ENCODE results near the gene MCM9.
A peak's percentile ranks its signal among the peaks of the same experiment; 100 is the strongest.

The MCM9 gene

DNA sequence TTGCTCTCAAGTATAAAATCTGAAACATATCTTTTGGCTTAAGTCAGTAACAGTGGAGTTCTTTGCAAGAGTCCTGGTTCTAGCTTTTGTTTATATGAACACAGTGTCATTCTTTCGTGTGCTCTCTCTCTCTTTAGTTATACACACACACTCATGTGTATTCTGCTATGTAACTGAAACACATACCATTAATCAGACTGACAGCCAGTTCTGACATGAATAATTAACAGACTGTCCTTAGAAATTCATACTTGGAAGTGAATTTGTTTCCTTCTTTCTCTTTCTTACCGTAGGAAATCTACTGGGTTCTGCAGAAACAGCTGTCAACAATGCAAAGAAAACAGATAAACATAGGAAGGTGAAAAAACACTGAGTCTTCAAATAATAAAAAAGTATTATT lies 2.5 kb downstream of the MCM9 start:
- no peak for DNase-seq (ENCODE audit: low read depth)

DNA sequence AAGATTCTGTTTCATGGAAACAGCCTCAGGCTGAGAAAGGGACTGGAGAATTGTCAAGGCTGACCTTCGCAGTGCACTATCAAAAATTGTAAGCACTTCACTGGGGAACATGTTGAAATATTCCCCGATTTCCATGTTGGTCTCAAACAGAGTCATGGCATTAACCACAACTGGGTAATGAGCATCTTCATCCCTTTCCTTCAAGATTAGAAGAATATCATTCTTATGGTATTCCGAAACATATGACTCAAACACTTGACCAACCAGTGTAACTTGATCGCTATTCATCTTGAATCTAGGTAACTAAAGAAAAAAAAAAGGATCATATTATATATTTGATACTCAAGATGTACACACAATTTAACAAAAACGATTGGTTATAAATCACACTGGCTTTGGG lies 3.5 kb downstream of the MCM9 start:
- DNase-seq (ENCODE audit: low read depth), result no peak

DNA sequence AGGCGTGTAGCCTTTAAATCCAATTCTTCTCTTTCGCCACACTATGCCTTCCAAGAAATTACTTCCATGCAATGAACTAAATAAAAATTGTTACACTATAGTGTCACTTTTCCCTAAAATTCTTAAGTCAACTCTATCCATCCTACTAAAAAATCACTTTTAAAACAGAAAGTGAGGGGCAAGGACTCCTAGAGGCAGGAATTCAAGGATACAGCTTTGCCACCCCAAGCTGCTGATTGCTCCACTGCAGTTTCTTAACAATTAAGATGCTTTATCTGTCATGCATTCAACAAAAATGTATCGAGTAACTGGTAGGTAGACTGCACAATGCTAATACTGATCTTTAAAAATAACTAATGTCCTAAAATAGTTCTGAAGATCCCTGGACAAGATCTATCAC lies 4.3 kb downstream of the MCM9 start:
- DNase-seq (ENCODE audit: low read depth), result no peak

DNA sequence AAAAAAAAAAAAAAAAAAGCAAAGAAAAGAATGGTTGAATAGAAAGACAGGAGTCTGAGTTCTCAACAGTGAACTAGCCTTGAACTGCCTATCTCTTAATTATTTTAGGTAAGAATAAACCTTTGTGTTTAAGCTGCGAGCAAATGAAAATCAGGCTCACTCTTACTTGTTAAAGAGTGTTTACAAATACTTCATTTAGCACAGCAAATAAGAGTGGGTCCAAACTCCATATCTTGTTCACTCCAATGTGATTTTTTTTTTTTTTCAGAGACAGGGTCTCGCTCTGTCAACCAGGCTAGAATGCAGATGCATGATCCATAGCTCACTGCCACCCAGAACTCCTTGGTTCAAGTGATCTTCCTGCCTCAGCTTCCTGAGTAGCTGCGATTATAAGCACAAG lies 11.9 kb downstream of the MCM9 start:
- DNase-seq (ENCODE audit: low read depth), result no peak

DNA sequence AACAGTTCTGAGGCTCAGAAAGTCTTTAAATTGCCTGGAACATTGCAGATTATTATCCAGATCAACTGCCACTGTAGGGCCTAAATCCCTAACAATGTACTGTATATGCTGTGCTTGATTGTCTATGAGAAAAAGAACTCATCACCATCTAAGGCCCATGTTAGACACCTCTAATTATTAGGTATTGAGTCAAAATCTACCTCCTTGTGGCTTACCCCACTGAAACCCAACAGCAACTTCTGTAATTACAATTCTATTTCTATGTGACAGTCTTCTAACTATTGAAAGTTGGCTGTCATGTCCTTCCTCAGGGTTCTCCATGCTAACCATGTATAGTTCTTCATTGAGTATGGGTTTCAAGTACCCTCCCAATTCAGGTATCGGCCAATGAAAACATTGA lies 13.9 kb downstream of the MCM9 start:
- no peak for DNase-seq (ENCODE audit: low read depth)

DNA sequence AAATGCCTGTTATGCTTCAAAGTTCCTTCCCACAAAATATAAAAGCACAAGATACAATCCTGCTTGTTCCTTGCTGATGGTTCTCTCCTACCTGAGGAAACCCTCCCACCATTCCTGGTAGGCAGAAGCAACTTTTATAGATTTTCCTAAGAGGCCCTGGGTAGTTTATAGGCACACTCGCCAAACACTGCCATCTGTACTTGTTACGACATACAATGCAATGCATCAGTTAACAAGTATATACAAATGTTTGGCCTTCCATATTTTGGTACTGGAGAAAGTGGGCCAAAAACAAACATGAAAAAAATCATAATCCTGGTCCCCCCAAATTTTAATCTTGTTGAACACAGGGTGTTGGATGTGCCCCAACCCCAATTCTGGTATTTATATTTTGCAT lies 16.6 kb downstream of the MCM9 start:
- DNase-seq (ENCODE audit: low read depth), result no peak

DNA sequence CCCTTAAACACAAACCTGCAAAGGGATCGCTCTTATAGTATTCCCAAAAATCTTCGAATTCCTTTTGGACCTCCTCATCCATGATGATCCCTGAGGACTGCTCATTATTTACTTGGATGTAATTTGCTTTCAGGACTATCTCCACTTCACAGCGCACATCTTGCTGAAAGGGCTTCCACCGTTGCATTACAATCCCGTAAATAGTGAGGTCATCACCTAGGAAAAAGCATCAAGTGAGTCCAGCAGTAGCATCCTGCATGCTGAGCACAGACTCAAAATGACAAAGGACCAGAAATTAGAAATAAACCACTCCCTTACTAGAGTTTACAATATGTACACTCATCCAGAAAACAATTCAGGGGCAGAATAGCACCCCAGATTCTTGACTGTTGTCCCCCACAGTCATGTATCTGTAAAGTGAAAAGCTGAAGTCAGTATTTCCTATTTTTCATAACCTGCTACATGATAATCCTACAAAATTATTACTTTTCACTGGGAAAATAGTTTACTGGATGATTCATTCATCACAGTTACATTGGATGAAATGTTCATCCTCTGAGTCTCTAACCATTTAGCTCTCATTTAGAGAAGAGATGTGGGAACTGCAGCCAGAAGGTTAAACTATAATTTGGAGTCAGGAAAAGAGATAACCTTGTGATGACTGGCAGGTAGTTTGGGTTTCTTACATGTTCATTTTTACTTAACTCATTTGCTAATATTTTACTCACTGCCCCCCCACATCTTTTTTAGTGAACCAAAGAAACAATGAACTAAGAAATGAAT lies 17.2 kb downstream of the MCM9 start:
- DNase-seq (ENCODE audit: low read depth), result no peak

DNA sequence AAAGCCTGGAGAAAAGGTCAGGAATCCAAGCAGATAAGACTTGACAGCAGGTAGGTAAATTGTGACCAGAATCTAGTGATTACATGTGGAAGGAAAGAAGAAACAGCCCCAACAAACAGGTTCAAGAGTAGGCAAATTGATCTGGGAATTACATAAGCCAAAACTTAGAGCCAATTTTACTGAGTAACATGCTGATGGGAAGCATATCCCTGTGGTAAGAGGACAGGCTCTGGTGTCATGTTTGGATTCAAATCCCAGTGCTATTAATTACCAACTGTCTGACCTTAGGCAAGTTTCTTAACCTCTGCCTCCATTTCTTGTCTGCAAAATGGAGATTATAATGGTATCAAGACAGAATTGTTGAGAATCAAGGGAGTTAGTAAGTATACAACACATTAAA lies 20.4 kb downstream of the MCM9 start:
- DNase-seq (ENCODE audit: low read depth), result no peak

DNA sequence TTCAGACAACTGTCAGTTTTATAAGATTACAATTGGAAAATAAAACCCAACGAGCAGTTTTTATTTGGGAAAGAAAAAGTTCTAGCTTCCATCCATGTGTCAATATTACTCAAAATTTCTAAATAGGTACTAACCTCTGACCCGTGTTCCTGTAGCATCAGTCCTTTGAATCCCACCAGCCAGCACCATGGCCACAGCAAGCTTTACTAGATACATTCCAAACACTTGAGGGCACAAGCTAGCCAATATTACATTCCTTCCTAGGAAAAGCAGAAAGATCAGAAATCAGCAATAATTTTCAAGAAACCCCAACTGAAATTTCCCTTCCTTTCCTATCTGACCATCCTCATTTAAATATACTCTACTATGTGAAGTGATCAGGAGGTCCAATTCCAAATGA lies 21.8 kb downstream of the MCM9 start:
- DNase-seq (ENCODE audit: low read depth), result no peak

DNA sequence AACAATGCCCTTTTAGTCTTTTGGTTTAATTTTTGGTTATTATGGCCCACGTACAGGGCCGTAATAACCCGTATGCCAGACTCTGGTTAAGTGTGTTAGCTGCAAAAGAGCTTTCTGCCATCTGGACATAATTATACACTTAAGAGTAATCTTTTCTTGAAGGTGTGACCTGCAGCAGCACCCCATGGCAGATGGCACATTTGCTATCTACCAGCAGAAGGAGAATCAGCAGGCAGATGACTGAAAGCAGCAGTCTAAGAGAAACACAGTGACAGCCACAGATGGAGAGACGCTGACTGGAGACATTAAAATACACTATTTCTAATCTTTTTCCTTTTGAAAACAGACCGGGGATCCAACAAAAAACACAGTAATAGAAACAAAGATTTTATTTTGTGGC lies 22.3 kb downstream of the MCM9 start:
- DNase-seq (ENCODE audit: low read depth), result no peak

DNA sequence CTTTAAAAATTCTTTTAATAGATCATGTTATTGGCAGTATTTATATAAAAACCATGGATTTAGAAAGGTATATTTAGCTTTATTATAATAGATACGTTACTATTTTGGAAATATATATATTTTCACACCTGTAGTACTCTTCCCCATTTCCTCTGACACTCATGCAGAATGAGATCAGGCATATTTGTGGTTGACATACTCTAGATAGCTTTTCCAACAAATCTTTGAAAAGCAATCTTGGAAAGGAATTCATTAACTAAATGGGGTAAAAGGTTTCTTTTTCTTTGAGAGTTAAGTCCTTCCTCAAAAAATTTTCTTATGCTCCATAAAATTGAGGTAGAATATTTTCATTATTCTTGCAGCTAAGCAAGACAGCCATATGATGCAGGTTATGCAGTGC lies 26.5 kb downstream of the MCM9 start:
- DNase-seq (ENCODE audit: low read depth), result no peak

DNA sequence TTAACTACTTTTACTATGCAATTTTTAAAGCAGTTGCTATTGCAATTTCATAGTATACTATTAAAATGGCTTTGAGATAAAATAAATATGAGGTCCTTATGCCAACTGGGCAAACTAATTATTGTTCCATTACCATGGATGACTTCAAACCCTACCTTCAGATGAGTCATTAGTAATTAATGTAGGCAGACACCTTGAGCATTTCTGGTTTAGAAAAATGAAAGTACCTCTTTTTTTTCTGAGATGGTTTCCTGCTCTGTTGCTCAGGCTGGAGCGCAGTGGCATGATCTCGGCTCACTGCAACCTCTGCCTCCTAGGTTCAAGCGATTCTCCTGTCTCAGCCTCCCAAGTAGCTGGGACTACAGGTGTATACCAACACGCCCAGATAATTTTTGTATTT lies 29.1 kb downstream of the MCM9 start:
- DNase-seq (ENCODE audit: low read depth), result no peak

DNA sequence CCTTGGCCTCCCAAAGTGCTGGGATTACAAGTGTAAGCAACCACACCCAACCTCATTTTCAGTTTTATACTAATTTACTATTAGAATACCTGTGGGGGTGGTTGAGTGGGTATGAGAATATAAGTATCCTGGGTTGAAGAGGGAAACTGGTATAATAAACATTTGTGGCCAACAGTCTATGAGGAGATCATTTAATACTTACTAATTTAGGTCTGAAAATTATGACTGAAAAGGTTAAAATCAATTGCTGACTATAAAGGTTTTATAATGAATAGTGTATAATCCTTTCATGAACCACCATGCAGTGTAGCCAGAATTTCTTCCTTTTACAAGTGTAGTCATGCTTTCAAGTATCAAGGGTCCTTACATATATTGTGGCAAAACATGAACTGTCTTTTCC lies 29.9 kb downstream of the MCM9 start:
- no peak for DNase-seq (ENCODE audit: low read depth)

DNA sequence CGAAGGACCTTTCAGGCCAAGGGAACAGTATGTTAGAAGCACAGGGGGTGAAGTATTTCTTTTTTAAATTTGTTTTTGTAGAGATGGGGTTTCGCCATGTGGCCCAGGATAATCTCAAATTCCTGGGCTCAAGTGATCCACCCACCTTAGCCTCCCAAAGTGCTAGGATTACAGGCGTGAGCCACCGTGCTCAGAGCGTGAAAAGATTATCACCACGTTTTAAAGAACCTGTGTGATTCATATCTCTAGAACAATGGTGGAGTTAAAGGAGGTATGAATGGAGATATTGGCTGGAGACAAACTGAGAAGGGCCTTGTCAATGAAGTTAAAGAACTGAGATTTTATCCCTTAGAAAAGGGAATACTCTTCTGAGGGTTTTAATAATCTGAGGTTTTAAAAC lies 31.3 kb downstream of the MCM9 start:
- no peak for DNase-seq (ENCODE audit: low read depth)

DNA sequence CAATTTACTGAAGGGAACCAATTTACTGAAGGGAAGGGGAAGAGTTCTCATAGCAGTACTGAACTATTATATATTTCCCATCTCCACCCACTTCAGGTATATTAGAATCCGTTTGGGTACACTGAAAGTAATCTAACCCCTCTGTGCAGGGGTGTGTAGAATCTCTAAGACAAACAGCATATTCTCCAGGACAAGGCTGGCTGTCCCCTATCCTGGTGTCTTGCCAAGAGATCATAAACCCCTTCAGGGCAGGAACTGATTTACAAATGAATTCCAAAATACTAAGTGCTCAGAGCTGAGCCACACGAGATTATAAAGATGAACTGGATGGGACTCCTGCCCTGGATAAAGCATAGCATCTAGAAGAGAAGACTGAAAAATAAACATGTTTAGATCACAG lies 31.8 kb downstream of the MCM9 start:
- DNase-seq (ENCODE audit: low read depth), result no peak

DNA sequence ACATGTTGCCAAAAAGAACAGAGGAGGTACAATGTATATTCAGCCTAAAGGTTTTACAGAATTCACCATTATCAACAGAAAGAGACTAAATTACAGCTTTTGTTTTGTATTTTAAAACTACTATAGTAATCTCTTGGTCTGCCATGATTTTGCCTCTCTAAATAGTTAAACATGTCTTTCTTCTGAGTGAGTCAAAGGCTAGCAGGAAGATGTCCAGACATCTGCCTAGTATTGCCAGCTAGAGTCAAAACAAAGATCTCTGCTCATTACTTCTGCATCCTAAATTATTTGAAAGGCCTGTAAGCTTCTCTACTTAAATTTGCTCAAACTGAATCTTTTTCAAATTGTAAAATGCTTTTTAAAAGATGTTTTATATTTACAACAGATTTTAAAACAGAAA lies 32.2 kb downstream of the MCM9 start:
- DNase-seq (ENCODE audit: low read depth), result no peak

DNA sequence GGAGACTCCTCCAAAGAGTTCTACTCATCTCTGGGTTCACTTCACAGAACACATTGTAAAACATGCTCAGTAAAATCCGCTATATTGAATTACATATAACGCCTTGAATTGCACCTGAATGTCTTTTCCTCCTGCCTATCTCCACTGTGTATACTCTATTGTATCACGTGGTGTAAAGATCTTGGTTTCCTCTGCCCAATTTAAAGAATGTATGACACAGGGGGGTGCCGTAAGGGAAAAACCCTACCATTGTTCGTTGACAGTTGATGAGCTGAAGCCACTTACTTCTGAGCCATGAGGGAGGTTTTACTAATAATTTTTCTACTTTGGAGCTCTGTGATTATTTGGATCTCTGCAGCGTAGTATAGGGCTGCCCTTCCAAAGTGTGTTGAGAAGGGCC lies 35.0 kb downstream of the MCM9 start:
- no peak for DNase-seq (ENCODE audit: low read depth)

DNA sequence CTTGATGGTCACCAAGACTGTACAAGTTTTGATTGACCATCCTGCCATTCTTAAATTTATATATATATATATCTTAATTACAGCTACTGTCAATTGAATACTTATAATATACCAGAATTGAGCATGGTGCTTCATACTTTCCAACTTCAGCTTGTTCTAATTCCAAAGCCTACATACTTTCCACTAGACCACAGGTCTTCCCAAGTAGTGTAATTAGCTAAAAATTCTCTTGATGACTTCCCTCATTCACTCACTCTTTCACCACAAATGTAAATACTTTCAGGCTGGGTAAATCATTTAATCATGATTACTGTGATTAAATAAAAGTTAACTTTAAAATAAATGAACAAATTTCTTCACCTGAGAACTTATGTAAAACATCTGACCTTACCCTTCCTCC lies 37.6 kb downstream of the MCM9 start:
- DNase-seq (ENCODE audit: low read depth), result no peak

DNA sequence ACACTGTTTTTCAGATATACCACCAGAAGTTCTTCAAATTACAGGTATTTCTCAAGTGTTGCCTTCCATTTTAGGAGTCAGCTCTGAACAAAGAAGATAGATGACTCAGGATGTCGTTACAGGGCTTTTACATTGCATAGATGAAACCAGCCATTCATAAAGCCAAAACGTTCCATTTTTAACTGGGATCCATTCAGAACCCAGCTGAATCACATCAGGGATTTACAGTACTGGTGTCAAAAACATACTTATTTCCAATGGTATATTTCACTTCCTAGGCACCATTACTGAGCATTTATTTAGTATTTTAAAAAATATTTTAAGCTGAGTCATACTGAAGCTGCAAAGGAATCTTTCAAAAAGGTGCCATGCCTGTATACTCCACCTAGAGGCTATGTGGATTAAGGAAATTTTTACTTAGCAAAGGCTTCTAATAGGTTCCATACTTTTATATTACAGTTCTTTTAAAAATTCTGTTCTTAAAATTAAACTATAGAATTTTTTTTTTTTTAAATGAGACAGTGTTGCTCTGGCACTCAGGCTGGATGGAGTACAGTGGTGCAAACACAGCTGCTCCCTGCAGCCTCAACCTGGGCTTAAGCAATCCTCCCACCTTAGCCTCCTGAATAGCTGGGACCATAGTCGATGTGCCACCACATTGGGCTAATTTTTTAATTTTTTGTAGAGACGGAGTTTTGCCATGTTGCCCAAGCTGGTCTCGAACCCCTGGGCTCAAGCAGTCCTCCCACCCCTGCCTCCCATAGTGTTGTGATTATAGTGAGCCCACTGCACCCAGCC lies 38.4 kb downstream of the MCM9 start:
- DNase-seq (ENCODE audit: low read depth), result no peak

DNA sequence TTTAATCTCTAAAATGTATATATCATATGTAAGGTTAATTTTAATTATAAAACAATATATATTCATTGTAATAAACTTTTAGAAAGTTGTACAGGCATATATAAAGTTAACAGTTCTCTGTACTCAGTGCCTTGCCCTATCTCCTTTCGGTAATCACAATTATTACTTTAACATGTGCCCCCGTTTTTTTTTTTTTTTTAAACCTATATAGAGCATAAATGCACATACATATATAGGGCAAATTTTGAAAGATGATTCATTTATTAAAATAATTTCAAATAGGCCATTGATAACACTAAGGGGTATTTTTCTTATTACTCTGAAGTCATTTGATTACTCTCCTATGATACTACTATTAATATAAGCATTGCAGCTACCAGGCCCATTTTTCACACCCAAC lies 39.1 kb downstream of the MCM9 start:
- no peak for DNase-seq (ENCODE audit: low read depth)

DNA sequence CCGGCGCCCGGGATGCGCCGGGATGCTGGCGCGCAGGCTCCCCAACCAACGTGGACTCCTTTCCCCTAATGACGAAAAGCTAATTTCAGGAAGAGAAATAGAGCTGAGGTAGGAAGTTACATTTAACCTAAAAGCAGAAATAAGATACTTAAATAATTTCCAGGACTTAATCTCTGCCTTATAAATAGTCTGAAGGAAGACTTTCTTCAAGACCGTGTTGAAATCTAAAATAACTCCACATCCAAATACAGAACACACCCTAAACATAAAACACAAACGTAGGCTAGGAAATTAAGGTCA lies 39.7 kb downstream of the MCM9 start:
- DNase-seq (ENCODE audit: low read depth), result no peak

DNA sequence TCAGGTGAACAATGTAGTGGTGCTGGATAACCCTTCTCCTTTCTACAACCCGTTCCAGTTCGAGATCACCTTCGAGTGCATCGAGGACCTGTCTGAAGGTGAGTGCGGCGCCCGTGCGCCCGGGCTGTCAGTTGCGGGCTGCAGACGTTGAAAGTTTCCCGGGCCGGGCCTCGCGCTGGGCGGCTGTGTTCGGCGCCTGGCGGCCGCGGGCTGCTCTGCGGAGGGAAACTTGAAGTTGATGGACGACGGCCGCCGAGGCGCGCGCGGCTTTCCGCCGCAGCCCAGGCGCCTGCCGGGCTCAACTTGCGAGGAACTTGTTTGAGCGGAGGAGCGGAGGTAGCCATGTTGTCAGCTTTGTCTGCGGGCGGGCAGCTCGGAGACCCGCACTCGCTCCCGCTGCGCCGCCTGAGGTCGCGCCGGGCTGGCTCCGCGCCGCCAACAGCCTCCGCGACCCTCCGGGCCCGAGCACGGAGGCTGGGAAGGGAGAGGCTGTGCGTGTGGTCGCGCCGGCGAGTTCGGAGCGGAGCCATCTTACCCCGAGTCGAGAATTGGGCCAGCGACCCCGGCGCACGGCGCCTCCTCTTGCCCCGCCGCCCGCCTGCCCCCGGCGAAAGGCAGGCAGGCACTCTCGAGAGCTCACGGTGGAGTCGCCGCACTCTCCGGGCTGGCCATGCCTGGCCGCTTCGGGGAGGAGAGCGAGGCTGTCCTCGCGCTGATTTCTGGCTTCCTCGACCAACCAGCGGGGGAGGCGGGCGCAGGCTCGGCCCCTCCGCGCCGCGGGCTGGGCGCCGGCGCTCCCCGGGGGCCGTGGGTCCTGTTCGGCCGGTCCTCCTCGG lies 40.3 kb downstream of the MCM9 start:
- peak; percentile 55 for DNase-seq (ENCODE audit: low read depth)

DNA sequence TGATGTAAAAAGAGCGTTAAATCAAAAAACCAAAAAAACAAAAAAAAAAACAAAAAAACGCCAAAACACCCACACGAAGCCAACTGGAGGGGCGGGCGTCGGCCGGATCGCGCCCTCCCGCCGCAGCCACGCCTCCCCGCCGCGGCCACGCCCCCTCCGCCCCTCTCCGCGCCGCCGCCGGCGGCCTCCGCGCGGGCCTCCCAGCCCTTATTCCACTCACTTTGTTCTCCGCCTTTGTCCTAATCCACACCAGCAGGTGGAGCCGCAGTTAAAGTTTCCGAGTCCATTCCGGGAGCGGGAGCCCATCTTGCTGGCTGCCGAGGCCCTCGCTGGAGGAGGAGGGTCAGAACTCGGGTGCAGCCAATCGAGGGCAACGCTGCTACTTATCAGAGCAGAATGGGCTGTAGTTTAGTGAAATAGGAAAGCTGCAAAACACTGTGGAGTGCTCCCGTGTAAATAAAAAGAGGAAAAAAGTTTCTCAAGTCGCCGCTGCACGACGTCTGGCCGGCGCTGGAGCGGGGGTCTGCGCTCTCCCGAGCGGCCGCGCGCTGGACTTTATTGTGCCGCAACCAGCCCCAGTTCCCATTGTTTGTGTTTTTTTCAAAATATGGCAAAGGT lies 41.0 kb downstream of the MCM9 start, which contains the start of gene ASF1A:
Gene ASF1A (plus strand): TSS at position 346 of the 618 bp plus-strand sequence. CDS start 262 bp downstream, at position 608.
- DNase-seq (ENCODE audit: low read depth), result peak; percentile 94

Data from activated T-cell treated with anti-CD3 and anti-CD28 coated beads for 48 hours (primary cell).